HepG2 (cell line): ENCODE results near the gene ANO10.

Experiments used
- E2F5 ChIP-seq: sonication (generic); formaldehyde crosslinking; conservative IDR thresholded peaks from 2 replicates; pipeline ENCODE4 v1.4.0; 2020; ENCODE audit warnings: missing genetic modification reagents
- HDAC2 ChIP-seq: sonication (generic); formaldehyde crosslinking; IDR thresholded peaks from 2 replicates; pipeline ENCODE4 v1.4.0; 2020; ENCODE audit warnings: missing genetic modification reagents
- HMGXB4 ChIP-seq, 2 experiments: sonication (generic) in 1 of 2; formaldehyde crosslinking in 1 of 2; IDR thresholded peaks; 2 replicates each; pipeline versions ENCODE4 v1.4.0 to v1.6.1; 2018 to 2020; ENCODE audit warnings: missing genetic modification reagents in 2 of 2, borderline replicate concordance in 1 of 2, low read depth in 1 of 2, mild to moderate bottlenecking in 1 of 2, missing biosample characterization in 1 of 2
- JUNB ChIP-seq: sonication (generic); formaldehyde crosslinking; IDR thresholded peaks from 2 replicates; pipeline ENCODE4 v1.8.0; 2022; ENCODE audit warnings: missing genetic modification reagents, mild to moderate bottlenecking, borderline replicate concordance
- KLF6 ChIP-seq: IDR thresholded peaks from 2 replicates; pipeline ENCODE4 v1.8.0; 2016; ENCODE audit warnings: missing biosample characterization, missing genetic modification reagents
- MAFK ChIP-seq, 2 experiments: IDR thresholded peaks in 1 of 2; conservative IDR thresholded peaks in 1 of 2; 2 replicates each; pipeline ENCODE4 v1.6.1; 2011; ENCODE audit warnings: improper control_type of control experiment in 2 of 2, low read length in 2 of 2
- PRDM10 ChIP-seq: sonication (generic); formaldehyde crosslinking; IDR thresholded peaks from 2 replicates; pipeline ENCODE4 v1.4.0; 2020; ENCODE audit warnings: low read depth, missing genetic modification reagents
- RFX3 ChIP-seq: IDR thresholded peaks from 2 replicates; pipeline ENCODE4 v1.6.1; 2016; ENCODE audit warnings: missing biosample characterization, missing genetic modification reagents
- RNF219 ChIP-seq: sonication (generic); formaldehyde crosslinking; IDR thresholded peaks from 2 replicates; pipeline ENCODE4 v1.5.0; 2020; ENCODE audit warnings: mild to moderate bottlenecking, missing genetic modification reagents
- ZNF335 ChIP-seq: sonication (generic); formaldehyde crosslinking; IDR thresholded peaks from 2 replicates; pipeline ENCODE4 v1.4.0; 2020; ENCODE audit warnings: missing genetic modification reagents

- no peak for TF ChIP-seq RNF219
- no peak for TF ChIP-seq JUNB (CRISPR knock-in tag)
- no peak for TF ChIP-seq ZNF335
- no peak for TF ChIP-seq HMGXB4 (CRISPR knock-in tag; IDR thresholded peaks at IDR 0.05; ENCODE audit: borderline replicate concordance in 1 of 2, low read depth in 1 of 2)
- no peak for TF ChIP-seq HDAC2 (CRISPR knock-in tag)
- no peak for TF ChIP-seq PRDM10 (CRISPR knock-in tag)
- no peak for TF ChIP-seq KLF6
- TF ChIP-seq E2F5 (CRISPR knock-in tag): no peak
- no peak for TF ChIP-seq RFX3 (CRISPR knock-in tag)
- TF ChIP-seq MAFK (conservative IDR thresholded peaks at IDR 0.05 in 1 of 2, IDR thresholded peaks at IDR 0.05 in 1 of 2; ENCODE audit: low read length in 2 of 2): no peak
Measured at GRCh38 chr3:43423639-43424038, 198.2 kb downstream of the ANO10 start.
